NCI-H2107 treated with DMSO at 0.1 percent for 48 hours (cell line): Measurements from ENCODE around the gene RABGAP1L.
"Not testable (repeated sequence)": the region's sequence is repeated elsewhere in the genome, so short reads cannot be mapped to it uniquely, and the experiment has no call there.

Experiments used
- DNase-seq: peaks from one replicate; lab custom pipeline; 2025; ENCODE audit not compliant: unreplicated experiment; lab: John Stamatoyannopoulos, UW

RABGAP1L gene

DNA sequence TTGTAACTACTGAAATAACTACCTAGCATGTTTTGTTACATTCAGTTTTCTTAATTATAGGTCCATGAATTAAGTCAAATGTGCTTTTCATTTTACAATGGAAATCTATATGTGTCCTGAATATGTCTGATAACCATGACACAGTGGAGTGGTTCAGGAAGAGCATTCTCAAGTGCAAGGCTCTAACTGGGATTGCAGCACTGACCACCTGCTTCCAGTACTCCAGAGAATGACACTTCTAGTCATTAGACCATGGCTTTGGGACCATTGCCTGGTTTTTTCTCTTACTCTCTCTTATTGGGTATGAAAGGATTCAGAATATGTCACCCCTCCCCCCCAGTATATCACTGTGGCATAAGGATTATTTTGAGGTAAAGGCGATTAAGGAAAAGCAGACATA, 635.5 kb downstream of the RABGAP1L start:
- no peak for DNase-seq

- DNase-seq, result no peak
Measured at GRCh38 chr1:174795806-174796205, 636.5 kb downstream of the RABGAP1L start.

GRCh38 chr1:174797398-174797797, 638.1 kb downstream of the RABGAP1L start:
- no peak for DNase-seq

GRCh38 chr1:174799136-174799479, 639.8 kb downstream of the RABGAP1L start:
- no peak for DNase-seq

GRCh38 chr1:174800216-174800851, 641.0 kb downstream of the RABGAP1L start:
- no peak for DNase-seq

- no peak for DNase-seq
Measured at GRCh38 chr1:174800876-174801275, 641.6 kb downstream of the RABGAP1L start.

DNA sequence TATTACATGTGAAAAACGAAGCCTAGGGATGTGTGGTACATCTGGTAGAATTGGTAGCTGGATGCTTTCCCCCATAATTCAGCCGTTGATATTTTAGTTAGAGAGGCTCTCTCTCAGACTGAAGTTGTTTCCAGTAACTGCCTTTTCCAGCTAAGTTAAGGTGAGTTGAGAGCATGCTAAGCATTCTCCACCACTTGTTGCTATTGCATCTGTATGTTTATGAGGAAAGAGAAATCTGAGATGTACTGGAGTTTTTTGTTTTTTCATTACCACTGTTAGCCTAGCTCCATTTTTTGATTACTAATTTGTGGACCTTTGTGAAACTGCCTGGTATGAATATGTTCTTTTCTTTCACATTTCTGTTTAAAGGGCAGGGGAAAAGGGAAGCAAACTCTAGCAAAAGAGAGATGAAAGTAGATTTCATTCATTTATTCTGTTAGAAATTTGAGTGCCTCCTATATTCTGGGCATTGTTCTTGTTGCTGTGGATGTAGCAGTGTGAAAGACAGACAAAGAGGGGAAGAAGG, 650.5 kb downstream of the RABGAP1L start:
- DNase-seq, result peak; percentile 56

DNA sequence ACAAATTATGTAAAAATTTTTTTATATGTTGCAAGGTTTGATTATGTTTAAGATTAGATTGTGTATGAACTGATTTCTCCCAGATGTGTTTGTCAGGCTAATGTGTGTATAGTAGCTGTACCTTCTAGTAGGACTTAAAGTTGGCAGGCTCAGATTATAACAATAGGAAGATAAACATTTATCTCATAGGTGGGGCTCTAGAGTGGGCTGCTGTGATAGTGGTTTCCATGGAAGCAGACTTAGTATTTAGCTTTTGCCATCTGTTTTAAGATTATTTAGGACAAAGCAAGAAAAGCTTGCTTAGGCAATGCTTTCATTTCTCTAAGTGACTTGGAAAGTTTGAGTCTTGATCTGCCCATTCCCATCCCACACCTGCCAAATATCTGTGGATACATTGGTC, 652.7 kb downstream of the RABGAP1L start:
- no peak for DNase-seq

DNA sequence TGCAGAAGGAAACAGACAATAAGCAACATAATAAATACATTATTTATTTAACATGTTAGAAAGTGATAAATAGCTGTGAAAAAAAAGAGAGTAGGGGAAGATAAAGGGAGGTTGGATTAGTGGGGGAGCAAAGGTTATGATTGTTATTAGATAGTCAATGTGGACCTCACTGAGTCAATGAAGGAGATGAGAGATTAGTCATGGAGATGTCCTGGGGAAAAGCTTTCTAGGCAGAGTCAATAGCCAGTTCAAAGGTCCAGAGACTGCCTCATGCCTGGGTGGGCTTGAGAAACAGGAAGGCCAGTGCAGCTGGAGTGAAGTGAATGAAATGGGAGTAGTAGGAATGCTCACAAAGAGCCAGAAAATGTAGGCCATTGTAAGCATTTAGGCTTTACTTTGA, 653.3 kb downstream of the RABGAP1L start:
- no peak for DNase-seq

GRCh38 chr1:174815036-174815435, 655.7 kb downstream of the RABGAP1L start:
- peak; percentile 49 for DNase-seq

DNA sequence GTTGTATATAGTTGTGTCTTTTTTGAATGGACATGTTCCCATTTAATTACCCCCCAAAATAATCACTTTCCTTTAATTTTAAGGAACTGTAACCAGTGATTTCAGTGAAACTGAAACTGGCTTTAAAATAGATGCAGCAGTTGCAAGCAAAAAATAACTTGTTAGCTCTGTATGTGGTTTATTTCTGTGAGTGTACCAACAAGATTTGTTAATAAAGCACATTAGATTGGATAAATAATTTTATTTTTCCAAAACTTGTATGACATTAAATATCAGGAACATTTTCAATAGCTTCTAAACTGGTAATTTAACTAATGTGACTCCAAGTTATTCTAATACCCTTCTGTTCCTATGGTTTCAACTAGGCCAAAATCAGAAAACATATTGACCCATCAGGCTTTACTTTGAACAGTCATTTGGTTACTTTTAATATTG, 656.2 kb downstream of the RABGAP1L start:
- no peak for DNase-seq

- not testable (repeated sequence) for DNase-seq
Measured at GRCh38 chr1:174816621-174817020, 657.3 kb downstream of the RABGAP1L start.

DNA sequence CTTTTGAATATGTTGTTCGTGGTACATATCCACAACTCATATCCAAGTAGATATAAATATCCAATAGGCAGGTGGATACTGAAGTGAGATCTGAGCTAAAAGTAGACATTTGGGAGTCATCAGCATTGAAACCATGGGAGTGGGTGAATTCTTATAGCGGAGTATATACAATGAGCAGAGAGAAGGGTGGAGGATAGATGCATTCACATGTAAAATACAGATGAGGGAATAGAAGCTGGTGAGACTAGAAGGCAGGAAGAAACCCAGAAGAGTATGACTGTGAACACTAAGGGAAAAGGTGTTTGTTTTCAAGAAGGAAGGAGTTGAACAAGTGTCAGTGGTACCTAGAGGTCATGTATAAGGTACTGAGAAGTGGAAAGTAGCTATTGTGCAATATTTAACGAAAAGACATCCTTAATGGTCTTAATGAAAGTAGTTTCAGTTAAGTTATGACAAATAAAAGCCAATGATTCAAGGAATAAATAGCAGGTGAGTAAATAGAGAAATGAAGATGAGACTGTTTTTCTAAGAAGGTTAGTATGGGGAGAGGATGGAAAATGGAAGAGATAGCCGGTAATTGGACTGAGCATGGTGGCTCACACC, 658.8 kb downstream of the RABGAP1L start:
- no peak for DNase-seq

GRCh38 chr1:174818951-174819350, 659.6 kb downstream of the RABGAP1L start:
- no peak for DNase-seq

DNA sequence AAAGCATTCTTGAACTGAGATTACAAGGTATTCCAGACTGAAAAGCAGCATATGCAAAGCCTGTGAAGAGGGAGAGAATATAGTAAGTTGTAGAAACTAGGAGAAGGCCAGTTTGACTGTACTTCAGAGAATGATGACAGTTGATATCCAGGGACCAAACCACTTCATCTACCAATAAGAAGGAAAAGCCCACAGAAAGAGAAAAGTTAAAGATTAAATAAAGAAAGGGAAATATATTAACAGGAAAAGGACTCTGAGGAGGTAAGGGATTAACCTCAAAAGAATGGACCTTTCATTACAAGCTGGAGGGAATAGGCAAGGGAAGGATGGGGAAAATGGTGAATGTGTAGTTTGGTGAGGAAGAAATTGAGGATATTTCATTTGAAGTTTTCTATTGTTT, 660.3 kb downstream of the RABGAP1L start:
- DNase-seq, result no peak

GRCh38 chr1:174825127-174825526, 665.8 kb downstream of the RABGAP1L start:
- no peak for DNase-seq

- no peak for DNase-seq
Measured at GRCh38 chr1:174825806-174826205, 666.5 kb downstream of the RABGAP1L start.

- no peak for DNase-seq
Measured at GRCh38 chr1:174828264-174828663, 668.9 kb downstream of the RABGAP1L start.

DNA sequence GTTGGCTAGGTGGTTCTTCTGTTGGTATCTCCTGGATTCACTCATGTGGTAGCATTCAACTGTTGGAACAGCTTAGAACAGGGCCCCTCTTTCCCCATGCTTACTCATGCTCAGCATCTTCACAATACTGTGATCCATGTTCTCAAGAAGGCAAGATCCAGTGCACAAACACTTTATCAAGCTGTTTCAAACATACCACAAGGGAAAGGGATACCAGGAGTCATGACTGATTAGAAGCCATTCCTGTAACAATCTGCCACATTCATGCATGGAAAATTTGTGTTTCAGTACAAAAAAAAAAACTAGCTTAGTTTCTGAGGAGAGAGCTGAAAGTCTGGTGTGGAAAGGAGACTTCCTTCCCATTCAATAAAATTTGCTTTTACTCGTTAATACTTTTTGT, 670.7 kb downstream of the RABGAP1L start:
- DNase-seq, result no peak

DNA sequence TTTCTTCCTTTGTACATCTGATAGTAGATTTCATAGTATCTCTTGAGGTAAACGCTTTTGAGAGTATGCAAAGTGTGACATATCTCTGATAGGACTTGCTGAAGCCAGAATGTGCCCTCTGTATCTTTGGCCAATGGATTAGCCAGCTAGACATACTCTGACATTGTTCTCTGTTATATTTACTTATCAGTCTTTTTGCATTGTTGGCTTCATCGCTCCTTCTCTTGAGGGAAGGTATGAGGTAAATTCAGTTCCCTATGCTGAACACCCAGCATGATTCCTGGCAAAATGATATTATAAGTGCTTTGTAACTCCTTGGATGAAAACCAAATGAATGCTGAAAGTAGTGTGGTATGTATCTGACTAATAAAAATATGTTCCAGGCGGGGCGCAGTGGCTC, 677.2 kb downstream of the RABGAP1L start:
- DNase-seq, result no peak

GRCh38 chr1:174837386-174837785, 678.1 kb downstream of the RABGAP1L start:
- no peak for DNase-seq

GRCh38 chr1:174839211-174839610, 679.9 kb downstream of the RABGAP1L start:
- DNase-seq, result peak; percentile 58

DNA sequence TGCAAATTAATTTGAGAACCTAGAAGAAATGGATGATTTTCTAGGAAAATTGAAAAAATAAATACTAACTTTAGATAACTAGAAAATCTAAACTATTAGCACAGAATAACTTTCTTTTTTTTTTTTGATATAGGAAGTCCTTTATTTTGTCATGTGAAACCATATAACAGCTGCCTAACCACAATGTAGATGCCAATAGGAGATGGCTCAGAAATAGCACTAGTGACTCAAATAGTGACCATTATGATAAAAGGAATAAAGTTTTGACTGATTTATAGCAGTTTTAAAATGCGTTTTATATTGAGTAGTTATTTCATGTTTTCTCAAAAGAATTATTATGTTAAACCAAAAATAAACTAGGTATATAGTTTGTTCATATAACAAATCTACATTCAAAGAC, 682.4 kb downstream of the RABGAP1L start:
- DNase-seq, result no peak
